Endothelial cell of umbilical vein (primary cell): ENCODE results near the gene ZNF362. TPM values are rescaled to one million over a fixed set of nuclear protein-coding genes. Genes with fewer than 3 reads are reported as not detected.

Experiments
- BruUV-seq: library from RNA; stranded (reverse); fragments of 400-500 nt; replicated peaks from 2 replicates; lab custom pipeline; 2021; lab: Mats Ljungman, UMichigan
- CTCF ChIA-PET: fragments of 300-600, 350-600 bp; sonication (Branson Sonifier 250); formaldehyde crosslinking; loops from one replicate; lab custom pipeline; 2021; ENCODE audit warnings: antibody characterized with exemption, inconsistent platforms; lab: Charles Lee
- POLR2A ChIA-PET: fragments of 300-600, 350-600 bp; sonication (Branson Sonifier 250); formaldehyde crosslinking; loops from one replicate; lab custom pipeline; 2021; ENCODE audit warnings: antibody characterized with exemption, inconsistent platforms; lab: Charles Lee
- DNase-seq: peaks from one replicate; pipeline ENCODE4 v3.0.0-alpha.2; 2011; ENCODE audit warnings: low read depth, low spot score
- FAIRE-seq: peaks from 2 replicates; lab custom pipeline; 2011; peaks lifted over from hg19 to GRCh38; lab: Jason Lieb, UNC
- H2AFZ ChIP-seq: 2 replicates; pipeline ENCODE4 v1.6.0; 2012; ENCODE audit warnings: low read depth, low read length, control low read depth, inconsistent platforms
- H3K27ac ChIP-seq: 2 replicates; pipeline ENCODE4 v1.5.1; 2011; ENCODE audit warnings: low read depth, mild to moderate bottlenecking, control low read depth, low read length, moderate library complexity; ENCODE audit not compliant: insufficient read depth
- H3K27me3 ChIP-seq, 2 experiments: 2 replicates each; pipeline versions ENCODE4 v1.6.0 to v1.6.1; 2011; ENCODE audit warnings: low read length in 2 of 2, mixed read lengths in 1 of 2; ENCODE audit not compliant: control insufficient read depth in 2 of 2, insufficient read depth in 2 of 2
- H3K36me3 ChIP-seq, 2 experiments: 2 replicates in 1 of 2; 3 replicates in 1 of 2; pipeline ENCODE4 v1.5.1; 2011; ENCODE audit warnings: low read length in 2 of 2, mild to moderate bottlenecking in 1 of 2, moderate library complexity in 1 of 2; ENCODE audit not compliant: control insufficient read depth in 2 of 2, insufficient read depth in 2 of 2; ENCODE audit errors: extremely low read depth in 1 of 2
- H3K4me1 ChIP-seq: 3 replicates; pipeline ENCODE4 v1.5.1; 2011; ENCODE audit warnings: mild to moderate bottlenecking, low read length; ENCODE audit not compliant: control insufficient read depth, insufficient read depth; ENCODE audit errors: extremely low read depth
- H3K4me2 ChIP-seq: 2 replicates; pipeline ENCODE4 v1.6.1; 2011; ENCODE audit warnings: low read length, control low read depth, mixed read lengths; ENCODE audit not compliant: insufficient read depth
- H3K4me3 ChIP-seq, 3 experiments: fragments of 200-600 bp in 1 of 3; sonication (generic), shearing (Covaris generic) in 1 of 3; replicated peaks in 1 of 3; 2 replicates each; pipeline ENCODE4 v1.5.1; 2011 to 2016; ENCODE audit warnings: control low read depth in 3 of 3, low read length in 3 of 3, mild to moderate bottlenecking in 2 of 3, inconsistent platforms in 1 of 3, low read depth in 1 of 3, moderate library complexity in 1 of 3; ENCODE audit not compliant: insufficient read depth in 1 of 3
- H3K79me2 ChIP-seq: 2 replicates; pipeline ENCODE4 v1.6.0; 2012; ENCODE audit warnings: low read length, inconsistent platforms; ENCODE audit not compliant: control insufficient read depth, insufficient read depth
- H3K9ac ChIP-seq: replicated peaks from 2 replicates; pipeline ENCODE3; 2011; ENCODE audit warnings: low read length, control low read depth; ENCODE audit not compliant: insufficient read depth; ENCODE audit errors: extremely low read depth
- H3K9me1 ChIP-seq: replicated peaks from 3 replicates; pipeline ENCODE4 v1.6.0; 2011; ENCODE audit warnings: mild to moderate bottlenecking, low read length; ENCODE audit not compliant: control insufficient read depth, insufficient read depth; ENCODE audit errors: extremely low read depth
- H3K9me3 ChIP-seq: replicated peaks from 2 replicates; pipeline ENCODE4 v1.5.1; 2012; ENCODE audit warnings: low read length, inconsistent platforms; ENCODE audit not compliant: control insufficient read depth, insufficient read depth
- H4K20me1 ChIP-seq: replicated peaks from 2 replicates; pipeline ENCODE3; 2011; ENCODE audit warnings: mild to moderate bottlenecking, low read length; ENCODE audit not compliant: control insufficient read depth, insufficient read depth; ENCODE audit errors: extremely low read depth
- EZH2 ChIP-seq: IDR thresholded peaks from 2 replicates; pipeline ENCODE4 v1.6.1; 2012; ENCODE audit warnings: borderline replicate concordance, low read depth, mild to moderate bottlenecking, moderate library complexity, low read length, inconsistent platforms; ENCODE audit not compliant: severe bottlenecking
- GATA2 ChIP-seq: IDR thresholded peaks from 2 replicates; pipeline ENCODE4 v1.7.0; 2011; ENCODE audit warnings: low read depth, mild to moderate bottlenecking, moderate library complexity, mixed read lengths, low read length; ENCODE audit not compliant: insufficient read length, insufficient read depth
- MYC ChIP-seq: IDR thresholded peaks from one replicate; pipeline ENCODE4 v1.6.1; 2011; ENCODE audit warnings: mild to moderate bottlenecking, low read depth, low read length
- POLR2AphosphoS5 ChIP-seq: IDR thresholded peaks from 2 replicates; pipeline ENCODE4 v1.6.1; 2012; ENCODE audit warnings: low read depth, mild to moderate bottlenecking, control low read depth, low read length, moderate library complexity; ENCODE audit not compliant: insufficient read depth
- dilution Hi-C: fragments of 300-500 bp; cut with MboI; formaldehyde crosslinking; loops from one replicate; pipeline ENCODE4 v1.15.0; 2019; ENCODE audit warnings: low sequenced_read_pairs; ENCODE audit not compliant: extremely low pct_ligation_motif_present
- intact Hi-C: fragments of 100-400 bp; cut with micrococcal nuclease; formaldehyde crosslinking; loops from one replicate; pipeline ENCODE4 v1.10.0; 2022
- polyA plus RNA-seq, 4 experiments: library from polyadenylated mRNA; depleted of rRNA in 3 of 4; stranded (reverse) in 3 of 4; unstranded in 1 of 4; fragments of >200 nt; gene quantifications; 2 replicates each; pipeline versions ENCODE4 v1.2.1 to v1.2.3, GENCODE V29; 2011 to 2012; ENCODE audit warnings: missing spikeins in 1 of 4
- total RNA-seq: library from RNA; stranded (reverse); gene quantifications from 2 replicates; pipeline ENCODE4 v1.2.3, GENCODE V29; 2021
- TF ChIP-seq, protein P1 (sequence below), 2 donors: IDR thresholded peaks; 1 replicate in 1 of 2; 2 replicates in 1 of 2; pipeline ENCODE4 v1.5.1; 2011; ENCODE audit warnings: low read length in 2 of 2, mild to moderate bottlenecking in 2 of 2, moderate library complexity in 2 of 2, control low read depth in 1 of 2, inconsistent platforms in 1 of 2, low read depth in 1 of 2; ENCODE audit not compliant: insufficient read depth in 1 of 2; ENCODE audit errors: extremely low read depth in 1 of 2

The ZNF362 gene
- total and polyA plus RNA-seq, 2 donors (not counting 3 experiments of a cell fraction or from before 2014, with no cell fraction given) = 28.4 to 35.3 TPM

DNA sequence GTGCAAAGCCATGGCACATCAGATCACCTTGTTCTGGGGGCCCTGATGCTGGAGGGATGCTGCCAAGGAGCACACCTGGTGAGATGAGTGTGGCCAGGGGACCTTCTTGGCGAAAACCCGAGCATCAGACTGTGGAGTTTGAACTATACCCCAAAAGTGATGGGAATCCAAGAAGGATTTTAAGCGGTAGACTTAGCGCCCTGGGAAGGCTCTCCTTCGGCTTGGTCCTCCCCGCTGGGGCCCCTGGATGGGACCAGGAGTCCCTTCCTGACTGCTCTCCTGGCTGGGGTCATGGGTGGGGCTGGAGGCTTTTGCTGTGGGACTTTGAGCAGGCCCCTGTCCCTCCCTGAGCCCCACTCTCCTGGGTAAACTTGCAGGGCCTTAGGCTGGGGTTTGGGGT is 10.5 kb downstream of the ZNF362 start:
- Histone ChIP-seq H3K79me2 (no peaks in the 10 kb centered on the region), H3K4me2 (no peak overlapping the region), H3K36me3 (peaks cover 0 to 11% of the 10 kb centered on the region in 2 experiments), H3K4me3 (no peak overlapping the region), H4K20me1 (no peaks in the 10 kb centered on the region), H3K9me1 (no peaks in the 10 kb centered on the region), H3K27me3 (no peaks in the 10 kb centered on the region), H3K9ac (no peak overlapping the region), H2AFZ (no peak overlapping the region), H3K9me3 (no peaks in the 10 kb centered on the region), H3K27ac (no peak overlapping the region), H3K4me1 (peaks cover 5% of the 10 kb centered on the region)
- intact Hi-C loops (no loop called here), dilution Hi-C loops (no loop called here)
- BruUV-seq = no TSS peak
- ChIA-PET CTCF (no interaction called here), POLR2A (no interaction called here)
- FAIRE-seq (no peak), DNase-seq (no peak)
- TF ChIP-seq GATA2 (no peak), POLR2AphosphoS5 (no peak), EZH2 (no peak), MYC (no peak)
- TF ChIP-seq, protein P1, sequence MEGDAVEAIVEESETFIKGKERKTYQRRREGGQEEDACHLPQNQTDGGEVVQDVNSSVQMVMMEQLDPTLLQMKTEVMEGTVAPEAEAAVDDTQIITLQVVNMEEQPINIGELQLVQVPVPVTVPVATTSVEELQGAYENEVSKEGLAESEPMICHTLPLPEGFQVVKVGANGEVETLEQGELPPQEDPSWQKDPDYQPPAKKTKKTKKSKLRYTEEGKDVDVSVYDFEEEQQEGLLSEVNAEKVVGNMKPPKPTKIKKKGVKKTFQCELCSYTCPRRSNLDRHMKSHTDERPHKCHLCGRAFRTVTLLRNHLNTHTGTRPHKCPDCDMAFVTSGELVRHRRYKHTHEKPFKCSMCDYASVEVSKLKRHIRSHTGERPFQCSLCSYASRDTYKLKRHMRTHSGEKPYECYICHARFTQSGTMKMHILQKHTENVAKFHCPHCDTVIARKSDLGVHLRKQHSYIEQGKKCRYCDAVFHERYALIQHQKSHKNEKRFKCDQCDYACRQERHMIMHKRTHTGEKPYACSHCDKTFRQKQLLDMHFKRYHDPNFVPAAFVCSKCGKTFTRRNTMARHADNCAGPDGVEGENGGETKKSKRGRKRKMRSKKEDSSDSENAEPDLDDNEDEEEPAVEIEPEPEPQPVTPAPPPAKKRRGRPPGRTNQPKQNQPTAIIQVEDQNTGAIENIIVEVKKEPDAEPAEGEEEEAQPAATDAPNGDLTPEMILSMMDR (IDR thresholded peaks at IDR 0.05; ENCODE audit: extremely low read depth in 1 of 2, insufficient read depth in 1 of 2, low read depth in 1 of 2, low read length in 2 of 2) = no peak
